AG04449 (cell line): ENCODE measurements around the gene MRPL11.

Experiments used
- CTCF ChIA-PET: fragments of 350-600 bp; formaldehyde crosslinking; extraction: SDS; loops from one replicate; lab custom pipeline; 2021; ENCODE audit warnings: antibody characterized with exemption; lab: Yijun Ruan, JAX
- POLR2A ChIA-PET: fragments of 400-600, 350-600 bp; formaldehyde crosslinking; extraction: SDS; loops from one replicate; lab custom pipeline; 2020; ENCODE audit warnings: antibody characterized with exemption, inconsistent platforms; lab: Yijun Ruan, JAX
- DNase-seq: peaks from one replicate; pipeline ENCODE4 v3.0.0-alpha.2; 2010; ENCODE audit warnings: low read depth, low spot score
- H3K4me3 ChIP-seq: 2 replicates; pipeline ENCODE4 v1.5.1; 2011; ENCODE audit warnings: low read depth, mild to moderate bottlenecking, control low read depth, low read length
- TF ChIP-seq, protein P1 (sequence below): IDR thresholded peaks from one replicate; pipeline ENCODE4 v1.5.1; 2011; ENCODE audit warnings: mild to moderate bottlenecking, moderate library complexity, low read length, control low read depth, inconsistent platforms; ENCODE audit not compliant: insufficient read depth; ENCODE audit errors: missing control alignments

MRPL11 gene

GRCh38 chr11:66421492-66422205, 17.0 kb downstream of the MRPL11 start:
- ChIA-PET CTCF (interaction anchor here (0.7 to 37.4 kb wide), 9 partner anchors 4 to 257 kb away, joined by 3 to 1169 read pairs (median 3); partner anchors contain the start of genes BRMS1, MRPL11 and NPAS4), POLR2A (interaction anchor here (0.5 to 1.1 kb wide), 8 partner anchors 10 to 132 kb away, joined by 3 to 7 read pairs (median 4); partner anchors contain the start of genes DPP3, MRPL11 and YIF1A)
- no peak for DNase-seq
- TF ChIP-seq, protein P1, sequence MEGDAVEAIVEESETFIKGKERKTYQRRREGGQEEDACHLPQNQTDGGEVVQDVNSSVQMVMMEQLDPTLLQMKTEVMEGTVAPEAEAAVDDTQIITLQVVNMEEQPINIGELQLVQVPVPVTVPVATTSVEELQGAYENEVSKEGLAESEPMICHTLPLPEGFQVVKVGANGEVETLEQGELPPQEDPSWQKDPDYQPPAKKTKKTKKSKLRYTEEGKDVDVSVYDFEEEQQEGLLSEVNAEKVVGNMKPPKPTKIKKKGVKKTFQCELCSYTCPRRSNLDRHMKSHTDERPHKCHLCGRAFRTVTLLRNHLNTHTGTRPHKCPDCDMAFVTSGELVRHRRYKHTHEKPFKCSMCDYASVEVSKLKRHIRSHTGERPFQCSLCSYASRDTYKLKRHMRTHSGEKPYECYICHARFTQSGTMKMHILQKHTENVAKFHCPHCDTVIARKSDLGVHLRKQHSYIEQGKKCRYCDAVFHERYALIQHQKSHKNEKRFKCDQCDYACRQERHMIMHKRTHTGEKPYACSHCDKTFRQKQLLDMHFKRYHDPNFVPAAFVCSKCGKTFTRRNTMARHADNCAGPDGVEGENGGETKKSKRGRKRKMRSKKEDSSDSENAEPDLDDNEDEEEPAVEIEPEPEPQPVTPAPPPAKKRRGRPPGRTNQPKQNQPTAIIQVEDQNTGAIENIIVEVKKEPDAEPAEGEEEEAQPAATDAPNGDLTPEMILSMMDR, result no peak
- H3K4me3 ChIP-seq, result no peak overlapping the region

DNA sequence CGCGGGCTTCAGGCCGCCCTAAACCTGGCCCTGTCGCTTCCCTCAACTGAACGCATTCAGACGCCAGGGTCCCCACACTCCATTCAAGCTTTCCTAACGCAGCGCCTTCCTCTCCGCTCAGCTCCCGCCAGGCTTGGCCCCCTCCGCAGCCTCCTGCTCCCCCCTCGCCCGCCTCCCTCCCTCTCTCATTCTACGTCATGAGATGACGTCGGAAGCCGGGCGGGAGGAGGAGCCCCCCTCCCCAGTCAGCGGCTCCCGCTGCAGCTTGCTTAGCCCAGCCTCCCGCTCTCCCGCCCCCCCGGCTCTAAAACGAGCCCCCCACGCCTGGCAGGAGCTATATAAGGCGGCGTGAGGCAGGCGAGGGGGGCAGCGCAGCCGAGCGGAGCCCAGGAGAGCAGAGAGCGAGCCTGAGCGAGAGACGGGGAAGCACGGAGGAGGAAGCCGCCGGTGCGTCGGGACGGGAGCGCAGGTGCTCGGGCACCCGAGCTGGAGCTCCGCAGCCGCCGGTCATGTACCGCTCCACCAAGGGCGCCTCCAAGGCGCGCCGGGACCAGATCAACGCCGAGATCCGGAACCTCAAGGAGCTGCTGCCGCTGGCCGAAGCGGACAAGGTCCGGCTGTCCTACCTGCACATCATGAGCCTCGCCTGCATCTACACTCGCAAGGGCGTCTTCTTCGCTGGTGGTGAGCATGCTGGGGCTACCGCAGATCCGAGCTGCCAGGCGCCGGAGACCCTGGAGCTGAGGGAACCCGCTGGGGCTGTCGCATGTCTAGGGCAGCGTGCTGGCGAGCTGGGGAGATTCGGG, 17.8 kb downstream of the MRPL11 start, which contains the start of gene NPAS4:
NPAS4 (plus strand) TSS at position 365 of the 806 bp plus-strand sequence; CDS start at position 510, 145 bp downstream.
- no peak within 1 kb of the TSS for H3K4me3 ChIP-seq
- POLR2A ChIA-PET, result interaction anchor here (0.6 to 1.1 kb wide), 7 partner anchors 10 to 132 kb away, joined by 3 to 7 read pairs (median 4); partner anchors contain the start of genes DPP3, MRPL11 and YIF1A
- CTCF ChIA-PET, result interaction anchor here (0.7 to 37.4 kb wide), 8 partner anchors 5 to 256 kb away, joined by 3 to 1169 read pairs (median 7); partner anchors contain the start of genes BRMS1, MRPL11 and NPAS4
- TF ChIP-seq, protein P1, result no peak
- DNase-seq, result no peak

DNA sequence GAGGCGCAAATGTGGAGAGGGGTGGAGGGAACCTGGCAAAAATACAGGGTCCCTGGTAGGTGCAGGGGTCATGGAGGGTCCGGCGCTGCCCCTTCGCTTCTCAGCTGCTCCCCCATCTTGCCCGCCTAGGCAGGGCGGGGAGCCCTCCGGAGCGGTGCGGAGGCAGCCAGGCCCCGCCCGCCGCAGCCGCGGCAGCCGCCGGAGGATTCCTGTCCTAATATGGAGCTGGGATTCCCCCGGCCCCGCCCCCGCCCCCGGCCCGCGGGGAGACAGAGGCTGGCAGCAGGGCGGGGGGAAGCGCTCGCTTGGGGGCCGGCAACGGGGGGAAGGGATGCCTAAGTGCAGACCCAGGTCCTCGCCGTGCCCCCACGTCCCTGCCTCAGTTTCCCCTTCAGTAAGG, 18.8 kb downstream of the MRPL11 start:
- CTCF ChIA-PET, result interaction anchor here (2.6 to 37.4 kb wide), 3 partner anchors 6 to 19 kb away, joined by 18 to 1169 read pairs (median 1169); partner anchors contain the start of genes MRPL11 and NPAS4
- POLR2A ChIA-PET, result no interaction called here
- no peak for DNase-seq
- TF ChIP-seq, protein P1, result no peak
- no peak overlapping the region for H3K4me3 ChIP-seq

- ChIA-PET CTCF (interaction anchor here (1.3 to 37.4 kb wide), 5 partner anchors 6 to 260 kb away, joined by 3 to 1169 read pairs (median 12); partner anchors contain the start of gene NPAS4), POLR2A (no interaction called here)
- DNase-seq, result no peak
- no peak overlapping the region for H3K4me3 ChIP-seq
- TF ChIP-seq, protein P1, result no peak
Measured at GRCh38 chr11:66418986-66419308, 19.7 kb downstream of the MRPL11 start.

DNA sequence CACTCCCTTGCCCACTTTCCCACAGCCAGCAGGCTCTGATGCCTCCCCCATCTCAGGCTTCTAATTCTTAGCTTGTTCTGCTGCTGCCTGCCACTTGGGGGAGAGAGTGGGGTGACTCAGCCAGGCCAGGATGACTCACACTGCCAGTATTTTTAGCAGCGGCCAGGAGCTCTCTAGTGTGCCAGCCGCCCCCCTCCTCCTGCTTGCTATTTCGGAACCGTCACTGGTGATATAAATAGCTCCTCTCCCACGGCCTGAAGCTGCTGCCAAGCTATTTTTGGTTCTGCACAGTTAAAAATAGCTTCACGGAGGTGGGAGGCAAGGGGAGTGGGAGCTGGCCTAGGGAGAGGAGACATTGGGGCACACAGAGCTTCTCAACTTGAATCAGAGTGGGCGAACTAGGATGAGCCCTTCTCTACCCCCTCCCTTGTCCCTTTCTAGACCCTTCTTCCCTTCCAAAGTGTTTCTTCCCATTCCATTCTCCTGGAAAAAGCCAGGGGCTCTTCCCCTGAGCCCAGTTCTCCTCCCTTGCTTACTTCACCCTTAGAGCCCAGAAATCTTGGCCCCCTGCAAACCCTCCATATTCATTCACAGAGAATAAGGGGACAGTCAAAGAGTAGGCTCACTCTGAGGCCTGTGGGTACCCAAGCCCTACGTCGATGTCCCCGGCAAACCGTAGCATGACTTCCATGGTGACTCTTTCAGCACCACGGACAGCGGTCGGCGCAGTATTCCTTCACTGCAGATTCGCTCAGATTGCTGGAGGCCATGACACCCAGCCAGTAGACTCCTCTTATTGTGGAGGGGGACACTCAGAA, 20.3 kb downstream of the MRPL11 start:
- ChIA-PET POLR2A (interaction anchor here (1.0 to 1.5 kb wide), 4 partner anchors 9 to 220 kb away, joined by 4 to 8 read pairs (median 4); partner anchors contain the start of genes DPP3 and RBM4), CTCF (interaction anchor here (0.7 to 37.4 kb wide), 12 partner anchors 7 to 260 kb away, joined by 3 to 1169 read pairs (median 6); partner anchors contain the start of genes DPP3, MRPL11 and NPAS4)
- peak; percentile 82 for DNase-seq
- H3K4me3 ChIP-seq, result no peak overlapping the region; the same call in 1 of the 2 replicates
- TF ChIP-seq, protein P1, result peak; percentile 78
